Mucosa of gallbladder (tissue), 1 donor: Measurements from ENCODE around the gene FCRLB. TPM values are rescaled to one million over a fixed set of nuclear protein-coding genes. Genes with fewer than 3 reads are reported as not detected.
"Not testable (repeated sequence)": the region's sequence is repeated elsewhere in the genome, so short reads cannot be mapped to it uniquely, and the experiment has no call there.

ENCODE experiments used
- DNase-seq: peaks from one replicate; pipeline ENCODE4 v3.0.0-alpha.2; 2020; ENCODE audit warnings: low spot score
- total RNA-seq: library from RNA; stranded (reverse); gene quantifications from one replicate; pipeline ENCODE4 v1.2.1, GENCODE V29; 2021
- donor health status: DM: no; HTN: no; CAD: no.

FCRLB gene, protein sequence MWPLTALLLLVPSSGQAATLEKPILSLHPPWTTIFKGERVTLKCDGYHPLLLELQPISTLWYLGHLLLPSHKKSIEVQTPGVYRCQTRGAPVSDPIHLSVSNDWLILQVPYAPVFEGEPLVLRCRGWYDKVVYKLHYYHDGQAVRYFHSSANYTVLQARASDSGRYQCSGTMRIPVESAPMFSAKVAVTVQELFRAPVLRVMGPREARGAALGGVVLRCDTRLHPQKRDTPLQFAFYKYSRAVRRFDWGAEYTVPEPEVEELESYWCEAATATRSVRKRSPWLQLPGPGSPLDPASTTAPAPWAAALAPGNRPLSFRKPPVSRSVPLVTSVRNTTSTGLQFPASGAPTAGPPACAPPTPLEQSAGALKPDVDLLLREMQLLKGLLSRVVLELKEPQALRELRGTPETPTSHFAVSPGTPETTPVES
- total RNA-seq: 0.23 TPM

- DNase-seq: no peak
Observed at GRCh38 chr1:161720956-161721737, at the start of gene FCRLB. FCRLB (plus strand) TSS chr1:161721544; CDS start chr1:161722673, 1,129 bp downstream.

DNA sequence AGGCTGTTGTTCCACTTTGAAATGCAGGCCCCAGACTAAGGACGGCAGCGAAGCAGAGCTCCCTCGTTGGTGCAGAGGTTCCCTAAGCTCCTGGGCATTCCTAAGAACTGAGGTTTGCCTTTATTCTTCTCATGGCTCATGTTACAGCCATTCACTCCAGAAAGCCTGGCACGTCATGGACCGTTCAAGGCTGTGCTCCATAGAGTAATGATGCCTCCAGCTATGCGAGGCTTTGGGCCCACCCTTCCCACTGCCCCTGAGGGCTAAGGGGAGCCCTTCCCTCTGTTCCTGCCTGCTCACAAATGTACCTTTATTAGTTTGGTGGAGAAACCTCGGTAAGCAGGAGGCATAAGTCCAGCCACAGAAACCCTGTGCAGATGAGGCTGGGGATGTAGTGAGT is 47.9 kb upstream of the FCRLB start:
- DNase-seq: not testable (repeated sequence)

GRCh38 chr1:161674447-161674846 is 46.9 kb upstream of the FCRLB start:
- not testable (repeated sequence) for DNase-seq

- not testable (repeated sequence) for DNase-seq
Observed at GRCh38 chr1:161674908-161675307, 46.4 kb upstream of the FCRLB start.

DNA sequence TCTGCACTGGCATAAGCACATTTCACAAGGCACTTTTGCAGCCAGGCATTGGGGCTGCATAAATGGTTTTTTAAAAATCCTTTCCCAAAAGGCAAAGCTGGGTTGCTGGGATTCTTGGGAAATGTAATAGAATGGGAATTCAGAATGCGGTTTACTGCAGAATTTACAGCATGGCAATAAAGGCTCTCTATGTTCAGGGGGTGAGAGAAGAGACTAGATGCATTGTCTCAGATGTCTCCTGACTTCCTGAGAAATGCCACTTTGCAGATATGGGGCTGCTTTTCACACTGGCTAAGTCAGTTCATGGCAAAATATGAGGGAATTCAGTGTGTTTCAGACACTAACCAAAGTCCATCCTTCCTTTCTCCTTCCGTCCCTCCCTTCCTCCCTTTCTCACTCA is 44.9 kb upstream of the FCRLB start:
- DNase-seq: no peak

DNA sequence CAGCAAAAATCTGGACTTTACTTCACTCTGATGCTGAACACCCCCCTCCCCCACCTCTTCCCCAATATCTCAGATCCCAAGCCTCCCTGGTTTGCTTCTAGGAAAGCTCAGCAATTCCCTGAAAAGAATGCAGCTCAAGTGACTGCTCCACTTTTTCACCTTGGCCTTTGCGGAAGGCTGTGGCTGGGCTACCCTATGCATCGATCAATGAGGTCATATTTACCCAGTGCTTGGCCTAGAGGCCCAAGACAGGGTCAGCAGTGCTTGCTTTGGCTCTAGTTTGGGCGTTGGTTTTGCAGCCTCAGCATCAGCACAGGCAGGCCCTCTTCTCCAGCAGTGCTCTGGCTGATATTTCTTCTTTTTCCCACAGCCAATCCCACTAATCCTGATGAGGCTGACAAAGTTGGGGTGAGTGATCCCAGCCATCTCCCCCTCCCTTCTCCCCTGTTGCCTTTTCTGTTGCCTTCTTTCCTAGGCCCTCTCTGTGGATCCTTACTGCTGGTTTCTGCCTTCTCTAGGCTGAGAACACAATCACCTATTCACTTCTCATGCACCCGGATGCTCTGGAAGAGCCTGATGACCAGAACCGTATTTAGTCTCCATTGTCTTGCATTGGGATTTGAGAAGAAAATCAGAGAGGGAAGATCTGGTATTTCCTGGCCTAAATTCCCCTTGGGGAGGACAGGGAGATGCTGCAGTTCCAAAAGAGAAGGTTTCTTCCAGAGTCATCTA is 44.2 kb upstream of the FCRLB start:
- DNase-seq: no peak

DNA sequence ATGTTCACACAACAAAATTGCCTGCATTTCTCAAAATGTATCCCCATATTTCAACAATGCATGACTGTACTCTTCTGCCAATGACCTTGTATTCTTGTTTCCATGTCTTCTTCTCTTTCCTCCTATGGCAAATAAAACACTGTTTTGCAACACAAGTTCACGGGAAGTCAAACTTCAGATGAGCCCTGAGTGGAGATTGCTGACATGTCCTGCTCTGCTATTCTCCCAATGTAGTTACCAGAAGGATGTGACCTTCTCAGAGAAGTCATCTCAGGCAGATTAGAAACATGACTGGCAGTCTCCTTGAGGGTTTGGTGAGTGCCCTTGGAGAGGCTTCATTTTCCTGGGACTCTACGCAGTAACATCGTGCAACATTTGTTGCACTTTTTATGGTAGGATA is 42.8 kb upstream of the FCRLB start:
- no peak for DNase-seq

DNA sequence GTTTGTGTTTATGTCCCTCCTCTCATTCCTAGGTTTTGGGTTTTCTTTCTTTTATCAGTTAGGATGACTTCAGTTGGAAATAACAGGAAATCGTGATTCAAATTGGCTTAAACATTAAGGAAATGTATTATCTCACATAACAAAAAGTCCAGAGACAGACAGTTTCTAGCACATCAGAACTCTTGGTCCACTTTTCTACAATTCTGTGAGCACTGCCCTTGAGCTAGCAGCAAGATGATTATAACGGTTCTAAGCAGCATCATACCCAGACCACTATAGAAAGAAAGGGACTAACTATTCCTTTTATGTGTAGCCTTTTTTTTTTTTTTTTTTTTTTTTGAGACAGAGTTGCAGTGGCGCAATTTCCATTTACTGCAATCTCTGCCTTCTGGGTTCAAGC is 39.5 kb upstream of the FCRLB start:
- no peak for DNase-seq

GRCh38 chr1:161688946-161689345 is 32.4 kb upstream of the FCRLB start:
- no peak for DNase-seq

GRCh38 chr1:161691846-161692245 is 29.5 kb upstream of the FCRLB start:
- DNase-seq: no peak

DNA sequence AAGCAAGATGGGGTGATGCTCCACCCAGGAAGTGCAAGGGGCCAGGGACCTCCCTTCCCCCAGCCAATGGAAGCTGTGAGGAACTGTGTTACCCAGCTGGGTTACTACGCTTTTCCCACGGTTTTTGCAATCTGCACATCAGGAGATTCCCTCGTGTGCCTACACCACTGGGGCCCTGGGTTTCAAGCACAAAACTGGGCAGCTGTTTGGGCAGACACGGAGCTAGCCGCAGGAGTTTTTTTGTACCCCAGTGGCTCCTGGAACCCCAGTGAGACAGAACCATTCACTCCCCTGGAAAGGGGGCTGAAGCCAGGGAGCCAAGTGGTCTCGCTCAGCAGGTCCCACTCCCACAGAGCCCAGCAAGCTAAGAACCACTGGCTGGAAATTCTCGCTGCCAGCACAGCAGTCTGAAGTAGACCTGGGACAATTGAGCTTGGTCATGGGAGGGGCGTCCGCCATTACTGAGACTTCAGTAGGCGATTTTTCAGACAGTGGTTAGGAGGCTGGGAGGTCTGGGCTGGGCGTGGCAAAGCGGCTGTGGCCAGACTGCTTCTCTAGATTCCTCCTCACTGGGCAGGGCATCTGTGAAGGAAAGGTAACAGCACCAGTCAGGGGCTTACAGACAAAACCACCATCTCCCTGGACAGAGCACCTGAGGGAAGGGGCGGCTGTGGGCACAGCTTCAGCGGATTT is 28.2 kb upstream of the FCRLB start:
- not testable (repeated sequence) for DNase-seq

DNA sequence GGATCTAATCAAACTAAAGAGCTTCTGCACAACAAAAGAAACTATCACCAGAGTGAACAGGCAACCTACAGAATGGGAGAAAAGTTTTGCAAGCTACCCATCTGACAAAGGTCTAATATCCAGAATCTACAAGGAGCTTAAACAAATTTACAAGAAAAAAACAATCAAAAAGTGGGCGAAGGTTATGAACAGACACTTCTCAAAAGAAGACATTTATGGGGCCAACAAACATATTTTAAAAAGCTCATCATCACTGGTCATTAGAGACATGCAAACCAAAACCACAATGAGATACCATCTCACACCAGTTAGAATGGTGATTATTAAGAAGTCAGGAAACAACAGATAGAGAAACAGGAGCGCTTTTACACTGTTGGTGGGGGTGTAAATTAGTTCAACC is 23.0 kb upstream of the FCRLB start:
- not testable (repeated sequence) for DNase-seq

DNA sequence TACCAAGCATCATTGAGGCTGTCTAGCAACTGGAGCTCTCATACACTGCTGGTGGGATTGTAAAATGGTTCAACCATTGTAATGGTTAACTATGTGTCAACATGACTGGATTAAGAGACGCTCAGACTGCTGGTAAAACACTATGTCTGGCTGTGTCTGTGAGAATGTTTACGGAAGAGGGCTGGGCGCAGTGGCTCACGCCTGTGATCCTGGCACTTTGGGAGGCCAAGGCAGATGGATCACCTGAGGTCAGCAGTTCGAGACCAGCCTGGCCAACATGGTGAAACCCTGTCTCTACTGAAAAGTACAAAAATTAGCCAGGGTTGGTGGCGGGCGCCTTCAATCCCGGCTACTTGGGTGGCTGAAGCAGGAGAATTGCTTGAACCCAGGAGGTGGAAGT is 19.1 kb upstream of the FCRLB start:
- DNase-seq: no peak

DNA sequence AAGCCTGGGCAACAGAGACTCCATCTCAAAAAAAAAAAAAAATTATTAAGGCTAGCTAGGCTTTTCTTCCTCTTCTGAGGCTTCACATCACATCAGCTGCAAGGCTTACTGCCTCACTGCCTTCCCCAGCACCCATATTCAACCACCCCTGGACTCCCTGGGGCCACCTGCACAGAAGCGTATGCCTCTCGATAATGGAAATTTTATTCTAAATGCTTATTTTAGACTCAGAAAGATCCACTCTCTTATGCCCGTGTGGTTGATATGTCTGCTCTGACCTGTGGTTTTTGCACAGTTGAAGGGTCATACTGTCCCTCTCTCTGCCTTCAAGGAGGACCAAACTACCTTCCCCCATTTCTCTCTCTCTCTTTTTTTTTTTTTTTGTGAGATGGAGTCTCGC is 15.8 kb upstream of the FCRLB start:
- no peak for DNase-seq

DNA sequence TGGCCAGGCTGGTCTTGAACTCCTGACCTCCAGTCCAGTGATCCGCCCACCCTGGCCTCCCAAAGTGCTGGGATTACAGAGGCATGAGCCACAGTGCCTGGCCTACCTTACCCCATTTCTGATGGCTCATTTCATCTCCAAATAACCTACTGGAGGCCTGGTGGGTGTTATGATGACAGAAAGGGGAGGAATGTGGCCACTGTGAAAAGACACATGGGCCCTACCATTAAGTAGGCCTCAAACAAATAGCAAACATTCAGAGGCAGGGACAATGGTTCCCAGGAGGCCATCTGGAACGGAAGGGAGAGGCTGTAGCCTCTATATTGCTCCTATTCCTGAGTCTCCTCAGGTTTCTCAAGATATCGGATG is 15.2 kb upstream of the FCRLB start:
- no peak for DNase-seq

GRCh38 chr1:161706482-161707347 is 14.6 kb upstream of the FCRLB start, which contains the start of gene FCRLA:
FCRLA (plus strand) TSS chr1:161707229; CDS start chr1:161707265, 36 bp downstream.
- no peak for DNase-seq

- DNase-seq: no peak
Observed at GRCh38 chr1:161707503-161707902, 13.8 kb upstream of the FCRLB start.

GRCh38 chr1:161709373-161709772 is 12.0 kb upstream of the FCRLB start:
- DNase-seq: no peak

DNA sequence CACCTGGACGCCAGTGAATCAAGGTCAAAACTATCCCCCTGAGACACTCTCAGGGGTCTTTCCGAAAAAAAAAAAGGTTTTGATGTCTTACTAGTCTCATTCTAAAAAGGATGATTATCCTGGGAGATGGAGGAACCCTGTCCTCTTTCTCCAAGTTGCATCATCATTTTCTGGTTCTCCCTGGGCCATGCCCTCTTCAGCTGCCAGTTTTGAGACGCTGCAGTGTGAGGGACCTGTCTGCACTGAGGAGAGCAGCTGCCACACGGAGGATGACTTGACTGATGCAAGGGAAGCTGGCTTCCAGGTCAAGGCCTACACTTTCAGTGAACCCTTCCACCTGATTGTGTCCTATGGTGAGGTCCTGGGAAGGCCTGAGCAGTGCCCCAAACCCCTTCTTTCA is 10.8 kb upstream of the FCRLB start:
- no peak for DNase-seq

- DNase-seq: no peak
Observed at GRCh38 chr1:161718559-161719324, 2.6 kb upstream of the FCRLB start.
